GM18502 (cell line): ENCODE measurements around the gene LRP1B.
"Not testable (repeated sequence)": the region's sequence is repeated elsewhere in the genome, so short reads cannot be mapped to it uniquely, and the experiment has no call there.

Source experiments
- ATAC-seq: cut with Tn5 transposase; IDR thresholded peaks from one replicate; pipeline ENCODE4 v1.9.1; 2021; ENCODE audit warnings: mild to moderate bottlenecking; ENCODE audit not compliant: unreplicated experiment, poor library complexity

The LRP1B gene

GRCh38 chr2:141242008-141242407, 888.8 kb downstream of the LRP1B start:
- ATAC-seq: no peak

DNA sequence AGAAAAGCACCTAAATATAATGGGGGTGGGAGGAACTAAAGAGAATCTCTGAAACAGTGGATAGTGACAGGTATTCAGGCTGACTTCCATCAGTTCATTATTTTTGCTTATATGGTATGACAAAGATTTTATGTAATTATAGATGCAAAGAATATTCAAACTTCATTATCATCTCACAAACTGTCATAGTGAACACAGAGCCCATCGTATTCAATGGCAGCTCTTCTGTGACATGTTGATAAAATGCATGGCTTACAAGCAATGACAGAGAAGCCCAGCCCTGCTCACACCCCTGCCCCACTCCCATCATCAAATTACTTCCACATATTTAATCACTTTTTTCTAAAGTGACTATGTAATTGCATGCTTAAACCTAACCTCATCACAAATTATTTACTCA, 904.3 kb downstream of the LRP1B start:
- no peak for ATAC-seq

GRCh38 chr2:141207036-141207385, 923.8 kb downstream of the LRP1B start:
- peak; percentile 50 for ATAC-seq

- no peak for ATAC-seq
These were observed 929.7 kb downstream of the LRP1B start for GRCh38 chr2:141201016-141201565.

DNA sequence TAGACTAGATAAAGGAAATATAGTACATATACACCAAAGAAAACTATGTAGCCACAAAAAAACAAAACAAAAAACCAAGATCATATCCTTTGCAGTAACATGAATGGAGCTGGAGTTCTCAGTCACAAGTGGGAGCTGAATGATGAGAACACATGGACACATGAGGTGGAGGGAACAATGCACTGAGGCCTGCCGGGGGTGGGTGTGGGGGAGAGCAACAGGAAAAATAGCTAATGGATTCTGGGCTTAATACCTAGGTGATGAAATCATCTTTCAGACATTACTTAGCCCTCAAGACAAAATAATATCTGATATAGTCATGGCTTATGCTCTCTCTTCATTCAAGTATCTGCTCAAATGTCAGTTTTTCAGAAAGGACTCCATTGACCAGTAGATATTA, 930.6 kb downstream of the LRP1B start:
- no peak for ATAC-seq

DNA sequence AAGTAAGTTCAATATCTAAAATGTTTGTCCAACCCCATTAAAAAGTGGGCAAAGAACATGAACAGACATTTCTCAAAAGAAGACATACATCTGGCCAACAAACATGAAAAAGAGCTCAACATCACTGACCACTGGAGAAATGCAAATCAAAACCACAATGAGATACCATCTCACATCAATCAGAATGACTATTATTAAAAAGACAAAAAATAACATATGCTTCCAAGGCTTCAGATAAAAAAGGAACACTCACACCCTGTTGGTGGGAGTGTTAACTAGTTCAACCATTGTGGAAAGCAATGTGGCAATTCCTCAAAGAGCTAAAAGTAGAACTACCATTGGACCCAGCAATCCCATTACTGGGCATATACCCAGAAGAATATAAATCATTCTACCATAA, 931.1 kb downstream of the LRP1B start:
- no peak for ATAC-seq

GRCh38 chr2:141195087-141195486, 935.7 kb downstream of the LRP1B start:
- no peak for ATAC-seq

DNA sequence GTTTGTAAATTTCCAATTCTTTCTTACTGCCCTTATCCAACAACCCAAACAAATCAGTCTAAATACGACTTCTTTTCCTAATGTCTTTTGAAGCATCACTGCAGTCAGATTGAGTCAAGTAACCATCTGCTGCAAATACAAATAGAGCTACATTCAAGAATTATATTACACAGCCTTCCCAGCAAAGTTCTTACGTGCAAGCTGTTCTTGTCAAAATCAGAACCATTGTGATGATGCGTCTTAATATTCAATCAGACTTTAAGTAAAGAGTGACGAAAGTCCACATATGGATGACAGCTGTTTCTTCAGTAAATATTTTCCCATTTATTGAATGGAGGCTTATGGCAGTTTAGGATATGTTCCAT, 943.8 kb downstream of the LRP1B start:
- no peak for ATAC-seq

DNA sequence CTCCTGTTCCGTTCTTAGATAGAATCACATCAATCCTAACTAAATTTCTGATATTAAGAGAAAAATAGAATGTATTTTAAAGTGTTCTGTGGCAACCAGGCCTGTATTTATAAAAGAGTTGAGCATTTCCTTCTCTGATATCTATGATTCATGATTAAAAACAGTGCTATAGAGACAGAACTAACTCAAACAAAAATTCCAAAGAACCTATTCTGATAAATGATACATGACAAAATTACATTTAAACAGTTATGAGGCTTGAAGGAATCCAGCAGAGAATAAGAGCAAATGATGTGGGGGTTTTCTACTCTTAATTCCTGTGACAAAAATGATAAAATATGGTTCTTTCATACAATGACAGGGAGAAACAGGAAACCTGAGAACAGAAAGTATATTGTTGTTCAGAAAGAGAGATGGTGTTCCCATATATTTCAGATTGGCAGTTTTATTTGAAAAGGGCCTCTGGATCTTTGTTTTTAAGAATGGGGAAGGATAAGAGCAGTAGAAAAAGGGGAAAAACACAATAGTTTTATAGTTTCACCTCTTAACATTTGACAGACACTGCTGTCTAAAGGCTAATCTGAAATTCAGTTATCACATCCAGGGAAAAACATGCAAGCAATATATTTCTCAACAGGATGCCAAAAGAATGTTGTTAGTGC, 944.3 kb downstream of the LRP1B start:
- no peak for ATAC-seq

- no peak for ATAC-seq
These were observed 948.6 kb downstream of the LRP1B start for GRCh38 chr2:141182246-141182645.

GRCh38 chr2:141169117-141169516, 961.7 kb downstream of the LRP1B start:
- not testable (repeated sequence) for ATAC-seq

DNA sequence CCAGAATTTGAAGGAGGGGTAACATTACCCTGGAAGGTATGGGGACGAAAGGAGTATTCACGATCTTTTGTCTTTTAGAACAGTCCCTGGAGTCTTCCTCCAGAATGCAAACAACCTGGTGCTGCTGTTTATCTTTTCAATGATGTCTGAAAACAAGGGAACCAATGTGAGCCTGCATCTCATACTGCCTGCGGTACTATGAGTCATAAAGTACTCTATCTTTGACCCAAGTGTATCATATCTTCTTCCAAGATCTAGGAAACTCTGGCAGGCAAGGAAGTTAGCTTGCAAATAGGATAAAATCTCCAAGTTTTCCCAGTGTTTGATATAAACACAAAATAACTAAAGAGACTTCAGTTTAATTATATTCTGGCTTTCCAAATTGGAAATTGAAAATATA, 968.5 kb downstream of the LRP1B start:
- ATAC-seq: no peak

DNA sequence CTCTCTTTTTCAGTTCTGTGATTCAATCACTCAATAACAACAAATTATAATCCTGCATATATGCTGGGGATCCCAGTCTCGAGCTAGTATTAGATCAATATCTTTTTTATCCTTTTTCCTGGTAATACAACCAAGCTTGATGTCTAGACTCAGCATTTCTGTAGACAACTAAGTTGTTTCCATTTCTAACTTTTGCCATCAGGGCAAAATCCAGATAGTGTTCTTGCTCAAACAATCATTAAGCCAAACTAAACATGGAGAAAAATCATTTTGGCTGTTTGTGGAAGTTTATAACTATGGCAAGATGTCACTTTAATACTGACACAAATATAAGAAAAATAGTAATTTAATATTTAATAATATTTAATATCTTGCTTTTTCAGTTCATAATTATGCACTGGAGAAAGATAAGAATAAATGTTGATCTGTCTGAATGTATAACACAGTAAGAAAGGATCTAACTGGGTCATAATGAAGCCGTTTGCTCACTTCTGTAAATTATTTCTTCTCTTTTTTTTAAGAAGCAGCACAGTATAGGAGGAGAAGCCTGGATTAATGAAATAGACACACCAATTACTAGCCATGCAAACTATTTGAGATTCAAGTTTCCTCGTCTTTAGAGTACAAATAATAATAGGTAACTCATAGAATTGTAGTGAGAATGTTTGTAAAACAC, 979.1 kb downstream of the LRP1B start:
- no peak for ATAC-seq

- ATAC-seq: no peak
These were observed 988.8 kb downstream of the LRP1B start for GRCh38 chr2:141142025-141142424.

- no peak for ATAC-seq
These were observed 993.6 kb downstream of the LRP1B start for GRCh38 chr2:141137122-141137693.

GRCh38 chr2:141133883-141134282, 996.9 kb downstream of the LRP1B start:
- no peak for ATAC-seq

DNA sequence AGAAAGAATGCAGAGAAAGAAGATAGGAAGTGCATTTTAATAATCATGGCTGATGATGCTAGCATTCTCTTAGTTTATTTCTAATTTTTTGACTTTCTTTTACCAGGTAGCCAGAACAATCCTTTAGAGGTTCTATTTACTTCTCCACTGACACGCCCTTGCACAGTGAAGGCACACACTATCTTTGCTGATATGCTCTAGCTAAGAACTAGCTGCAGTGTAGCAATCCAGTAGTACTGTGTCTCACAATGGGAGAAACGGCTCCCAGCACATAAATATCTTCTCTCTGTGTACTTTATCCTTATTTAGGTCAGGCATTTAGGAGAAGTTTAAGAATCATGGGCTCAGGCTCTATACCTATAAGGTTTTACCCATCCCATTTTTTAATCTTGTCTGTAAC, 1005.4 kb downstream of the LRP1B start:
- no peak for ATAC-seq

DNA sequence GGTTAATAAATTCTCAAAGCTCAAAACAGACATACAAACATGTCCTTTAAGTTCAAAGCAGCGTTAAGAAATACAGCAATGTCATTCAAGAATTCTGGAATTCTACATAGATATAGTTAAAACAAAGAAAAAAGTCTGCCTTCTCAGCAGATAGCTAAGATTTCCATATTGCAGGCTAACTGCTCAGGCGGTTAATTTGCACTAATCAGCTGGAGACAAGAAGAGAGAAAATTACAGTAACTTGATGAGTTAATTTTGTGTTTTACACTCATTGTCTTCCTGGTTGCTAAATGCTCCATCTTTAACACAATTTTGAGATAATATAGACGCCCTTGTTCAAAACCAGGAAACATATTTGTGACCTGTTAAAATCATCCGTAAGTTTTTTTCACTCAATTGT, 1012.0 kb downstream of the LRP1B start:
- no peak for ATAC-seq

DNA sequence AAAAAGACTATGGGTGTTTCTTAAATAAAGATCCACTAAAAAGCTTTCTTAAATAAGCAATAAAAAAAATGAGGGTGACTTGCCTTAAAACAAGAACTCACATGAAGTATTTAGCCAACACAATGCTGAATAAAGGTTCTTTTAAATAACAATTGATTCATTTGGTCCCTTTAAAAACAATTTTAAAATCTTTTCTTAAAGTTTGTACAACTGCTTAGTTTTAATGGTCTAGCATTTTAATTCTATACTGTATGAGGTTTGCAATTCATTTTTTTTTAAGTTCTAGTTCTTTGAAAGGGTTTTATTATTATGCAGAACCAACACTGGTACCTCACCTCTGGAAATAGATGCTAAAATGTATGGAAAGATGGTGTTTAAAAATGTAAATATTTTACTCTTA, 1017.5 kb downstream of the LRP1B start:
- ATAC-seq: no peak

- ATAC-seq: no peak
These were observed 1021.2 kb downstream of the LRP1B start for GRCh38 chr2:141109633-141110032.

- no peak for ATAC-seq
These were observed 1025.1 kb downstream of the LRP1B start for GRCh38 chr2:141105763-141106162.

GRCh38 chr2:141103216-141103615, 1027.6 kb downstream of the LRP1B start:
- no peak for ATAC-seq
